ENCODE measurements around the gene TRAPPC14.

The TRAPPC14 gene

DNA sequence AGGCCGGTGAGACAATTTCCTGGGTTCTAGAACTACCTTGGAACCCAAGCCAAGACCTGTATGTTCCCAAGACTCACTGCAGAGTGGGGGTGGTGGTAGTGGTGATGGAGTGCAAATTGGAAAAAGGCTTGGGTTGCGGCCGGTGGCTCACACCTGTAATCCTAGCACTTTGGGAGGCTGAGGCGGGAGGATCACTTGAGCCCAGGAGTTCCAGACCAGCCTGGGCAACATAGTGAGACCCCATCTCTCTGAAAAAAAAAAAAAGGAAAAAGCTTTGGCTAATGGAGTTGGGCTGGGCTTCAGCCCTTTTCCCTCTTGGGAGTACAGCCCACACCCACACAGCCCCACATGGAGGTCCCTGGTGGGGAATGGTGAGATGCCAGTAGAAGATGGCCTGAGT is 53.0 kb downstream of the TRAPPC14 start:
- in situ Hi-C loops (cut with HindIII; ENCODE audit: low sequenced_read_pairs), result no loop called here
- no peak for DNase-seq (ENCODE audit: low read depth, low spot score)
- H3K4me3 ChIP-seq (ENCODE audit: low read depth, low read length), result no peak overlapping the region
- TF ChIP-seq, protein P1, sequence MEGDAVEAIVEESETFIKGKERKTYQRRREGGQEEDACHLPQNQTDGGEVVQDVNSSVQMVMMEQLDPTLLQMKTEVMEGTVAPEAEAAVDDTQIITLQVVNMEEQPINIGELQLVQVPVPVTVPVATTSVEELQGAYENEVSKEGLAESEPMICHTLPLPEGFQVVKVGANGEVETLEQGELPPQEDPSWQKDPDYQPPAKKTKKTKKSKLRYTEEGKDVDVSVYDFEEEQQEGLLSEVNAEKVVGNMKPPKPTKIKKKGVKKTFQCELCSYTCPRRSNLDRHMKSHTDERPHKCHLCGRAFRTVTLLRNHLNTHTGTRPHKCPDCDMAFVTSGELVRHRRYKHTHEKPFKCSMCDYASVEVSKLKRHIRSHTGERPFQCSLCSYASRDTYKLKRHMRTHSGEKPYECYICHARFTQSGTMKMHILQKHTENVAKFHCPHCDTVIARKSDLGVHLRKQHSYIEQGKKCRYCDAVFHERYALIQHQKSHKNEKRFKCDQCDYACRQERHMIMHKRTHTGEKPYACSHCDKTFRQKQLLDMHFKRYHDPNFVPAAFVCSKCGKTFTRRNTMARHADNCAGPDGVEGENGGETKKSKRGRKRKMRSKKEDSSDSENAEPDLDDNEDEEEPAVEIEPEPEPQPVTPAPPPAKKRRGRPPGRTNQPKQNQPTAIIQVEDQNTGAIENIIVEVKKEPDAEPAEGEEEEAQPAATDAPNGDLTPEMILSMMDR (IDR thresholded peaks at IDR 0.05; ENCODE audit: low read depth, low read length), result no peak
